Trophoblast cell (in vitro differentiated cells and primary cell): Measurements from ENCODE around the gene SOHLH2.

Experiments
- DNase-seq, 2 donors: peaks; one replicate each; pipeline ENCODE4 v3.0.0-alpha.2; 2016
- H2AFZ ChIP-seq: 2 replicates; pipeline ENCODE4 v1.6.1; 2013; ENCODE audit warnings: low read length, moderate library complexity, mild to moderate bottlenecking; ENCODE audit not compliant: insufficient read depth, poor library complexity
- H2AK5ac ChIP-seq: 2 replicates; pipeline ENCODE4 v1.6.1; 2013; ENCODE audit warnings: mild to moderate bottlenecking, low read length
- H2BK120ac ChIP-seq: 2 replicates; pipeline ENCODE4 v1.6.1; 2013; ENCODE audit warnings: low read length, mild to moderate bottlenecking, moderate library complexity; ENCODE audit not compliant: insufficient read depth, poor library complexity
- H2BK12ac ChIP-seq: 2 replicates; pipeline ENCODE4 v1.6.1; 2013; ENCODE audit warnings: mild to moderate bottlenecking, low read length, moderate library complexity
- H2BK5ac ChIP-seq: 2 replicates; pipeline ENCODE4 v1.6.1; 2013; ENCODE audit warnings: low read length, low read depth, moderate library complexity, mild to moderate bottlenecking; ENCODE audit not compliant: poor library complexity
- H3K14ac ChIP-seq: 2 replicates; pipeline ENCODE4 v1.6.1; 2013; ENCODE audit warnings: mild to moderate bottlenecking, low read length
- H3K18ac ChIP-seq: 2 replicates; pipeline ENCODE4 v1.6.1; 2013; ENCODE audit warnings: mild to moderate bottlenecking, low read length
- H3K23ac ChIP-seq: 2 replicates; pipeline ENCODE4 v1.6.1; 2013; ENCODE audit warnings: low read length
- H3K27ac ChIP-seq: 2 replicates; pipeline ENCODE4 v1.5.1; 2013; ENCODE audit warnings: low read depth, mild to moderate bottlenecking, inconsistent platforms, low read length, moderate library complexity
- H3K27me3 ChIP-seq: 2 replicates; pipeline ENCODE4 v1.6.1; 2013; ENCODE audit warnings: inconsistent platforms, mild to moderate bottlenecking, low read length, moderate library complexity; ENCODE audit not compliant: insufficient read depth
- H3K36me3 ChIP-seq, 2 experiments: 1 replicate in 1 of 2; 2 replicates in 1 of 2; pipeline ENCODE4 v1.6.1; 2013; ENCODE audit warnings: low read length in 2 of 2, mild to moderate bottlenecking in 2 of 2, moderate library complexity in 1 of 2; ENCODE audit not compliant: insufficient read depth in 2 of 2, control insufficient read depth in 1 of 2
- H3K4ac ChIP-seq: 2 replicates; pipeline ENCODE4 v1.6.1; 2013; ENCODE audit warnings: low read depth, mild to moderate bottlenecking, low read length, moderate library complexity
- H3K4me1 ChIP-seq, 2 experiments: 1 replicate in 1 of 2; 2 replicates in 1 of 2; pipeline ENCODE4 v1.6.1; 2013; ENCODE audit warnings: low read length in 2 of 2, mild to moderate bottlenecking in 2 of 2, moderate library complexity in 1 of 2; ENCODE audit not compliant: insufficient read depth in 2 of 2, control insufficient read depth in 1 of 2
- H3K4me2 ChIP-seq: 2 replicates; pipeline ENCODE4 v1.6.1; 2013; ENCODE audit warnings: inconsistent platforms, mild to moderate bottlenecking, low read length, moderate library complexity
- H3K4me3 ChIP-seq: 2 replicates; pipeline ENCODE4 v1.5.1; 2013; ENCODE audit warnings: mild to moderate bottlenecking, low read depth, low read length, inconsistent platforms
- H3K79me1 ChIP-seq: one replicate; pipeline ENCODE4 v1.6.1; 2013; ENCODE audit warnings: low read length
- H3K79me2 ChIP-seq: 2 replicates; pipeline ENCODE4 v1.6.1; 2013; ENCODE audit warnings: low read length, mild to moderate bottlenecking; ENCODE audit not compliant: control insufficient read depth, insufficient read depth, poor library complexity
- H3K9ac ChIP-seq: 2 replicates; pipeline ENCODE4 v1.6.1; 2013; ENCODE audit warnings: mild to moderate bottlenecking, low read length
- H3K9me3 ChIP-seq: 2 replicates; pipeline ENCODE4 v1.6.1; 2013; ENCODE audit warnings: low read depth, mild to moderate bottlenecking, control low read depth, inconsistent platforms, low read length; ENCODE audit not compliant: insufficient read depth
- H4K12ac ChIP-seq: 2 replicates; pipeline ENCODE4 v1.6.1; 2013; ENCODE audit warnings: low read depth, mild to moderate bottlenecking, low read length, moderate library complexity
- H4K8ac ChIP-seq: 2 replicates; pipeline ENCODE4 v1.6.1; 2013; ENCODE audit warnings: low read depth, mild to moderate bottlenecking, low read length, moderate library complexity
- H4K91ac ChIP-seq: one replicate; pipeline ENCODE4 v1.6.1; 2013; ENCODE audit warnings: low read depth, mild to moderate bottlenecking, low read length, moderate library complexity
- WGBS: extraction: QIAGEN DNeasy Blood & Tissue Kit; methylation state at CpG from one replicate; pipeline ENCODE4 v1.1.7; 2013; ENCODE audit warnings: missing lambda C conversion rate; ENCODE audit not compliant: insufficient read length, insufficient coverage; ENCODE audit errors: extremely low coverage; 5-methylcytosine and 5-hydroxymethylcytosine counted together

Gene SOHLH2

GRCh38 chr13:36258831-36259230, 44.5 kb upstream of the SOHLH2 start:
- Histone ChIP-seq H2BK5ac (no peak overlapping the region), H3K4me2 (no peak overlapping the region), H3K23ac (no peak overlapping the region), H3K4me3 (no peak overlapping the region), H3K27me3 (no peaks in the 10 kb centered on the region), H2AK5ac (no peak overlapping the region), H3K79me1 (no peaks in the 10 kb centered on the region), H4K8ac (no peak overlapping the region), H2BK120ac (no peak overlapping the region), H3K4ac (no peak overlapping the region), H2BK12ac (no peak overlapping the region), H3K79me2 (no peaks in the 10 kb centered on the region), H3K27ac (no peak overlapping the region), H3K9me3 (peaks cover 2% of the 10 kb centered on the region), H4K12ac (no peak overlapping the region), H3K14ac (no peak overlapping the region), H2AFZ (no peak overlapping the region), H3K4me1 (no peaks in the 10 kb centered on the region), H3K36me3 (no peaks in the 10 kb centered on the region), H4K91ac (no peak overlapping the region), H3K18ac (no peak overlapping the region), H3K9ac (no peak overlapping the region)
- DNase-seq: no peak
- WGBS: no CpG with 5 or more reads among the region's 8 CpGs

- no peak overlapping the region for H2BK12ac ChIP-seq
- no peaks in the 10 kb centered on the region for H3K4me1 ChIP-seq
- no peak overlapping the region for H4K8ac ChIP-seq
- no peak for DNase-seq
- H3K27ac ChIP-seq: no peak overlapping the region
- no peak overlapping the region for H3K4me3 ChIP-seq
- H3K79me1 ChIP-seq: no peaks in the 10 kb centered on the region
- H3K79me2 ChIP-seq: no peaks in the 10 kb centered on the region
- H3K14ac ChIP-seq: no peak overlapping the region
- no peak overlapping the region for H4K12ac ChIP-seq
- no peaks in the 10 kb centered on the region for H3K27me3 ChIP-seq
- H2BK120ac ChIP-seq: no peak overlapping the region
- peaks cover 0 to 1% of the 10 kb centered on the region in 2 experiments for H3K36me3 ChIP-seq
- no peak overlapping the region for H2BK5ac ChIP-seq
- no peak overlapping the region for H3K18ac ChIP-seq
- no peak overlapping the region for H3K4me2 ChIP-seq
- H4K91ac ChIP-seq: no peak overlapping the region
- H3K4ac ChIP-seq: no peak overlapping the region
- H3K23ac ChIP-seq: no peak overlapping the region
- H2AFZ ChIP-seq: no peak overlapping the region
- H3K9me3 ChIP-seq: no peaks in the 10 kb centered on the region
- no peak overlapping the region for H3K9ac ChIP-seq
- no peak overlapping the region for H2AK5ac ChIP-seq
Observed at GRCh38 chr13:36251526-36251925, 37.2 kb upstream of the SOHLH2 start.

GRCh38 chr13:36251017-36251416, 36.7 kb upstream of the SOHLH2 start:
- WGBS: no CpG with 5 or more reads among the region's 4 CpGs
- H2AK5ac ChIP-seq: no peak overlapping the region
- H3K9me3 ChIP-seq: no peaks in the 10 kb centered on the region
- no peak overlapping the region for H3K4me3 ChIP-seq
- no peak overlapping the region for H2BK120ac ChIP-seq
- H3K27me3 ChIP-seq: no peaks in the 10 kb centered on the region
- H3K36me3 ChIP-seq: peaks cover 0 to 1% of the 10 kb centered on the region in 2 experiments
- H3K4me2 ChIP-seq: no peak overlapping the region
- H3K79me1 ChIP-seq: no peaks in the 10 kb centered on the region
- no peak for DNase-seq
- H3K4ac ChIP-seq: no peak overlapping the region
- no peak overlapping the region for H2BK5ac ChIP-seq
- no peak overlapping the region for H2BK12ac ChIP-seq
- no peak overlapping the region for H4K12ac ChIP-seq
- H2AFZ ChIP-seq: no peak overlapping the region
- H4K8ac ChIP-seq: no peak overlapping the region
- no peaks in the 10 kb centered on the region for H3K79me2 ChIP-seq
- H4K91ac ChIP-seq: no peak overlapping the region
- H3K4me1 ChIP-seq: no peaks in the 10 kb centered on the region
- H3K23ac ChIP-seq: no peak overlapping the region
- H3K27ac ChIP-seq: no peak overlapping the region
- H3K14ac ChIP-seq: no peak overlapping the region
- no peak overlapping the region for H3K18ac ChIP-seq
- H3K9ac ChIP-seq: no peak overlapping the region

GRCh38 chr13:36248700-36249099, 34.3 kb upstream of the SOHLH2 start:
- Histone ChIP-seq H3K14ac (no peak overlapping the region), H3K79me1 (no peaks in the 10 kb centered on the region), H2BK12ac (no peak overlapping the region), H3K9me3 (no peaks in the 10 kb centered on the region), H3K36me3 (peaks cover 0 to 1% of the 10 kb centered on the region in 2 experiments), H3K23ac (no peak overlapping the region), H4K8ac (no peak overlapping the region), H3K9ac (no peak overlapping the region), H2AK5ac (no peak overlapping the region), H3K27ac (no peak overlapping the region), H3K79me2 (no peaks in the 10 kb centered on the region), H3K4me1 (no peaks in the 10 kb centered on the region), H3K4me2 (no peak overlapping the region), H2BK120ac (no peak overlapping the region), H3K4ac (no peak overlapping the region), H3K18ac (no peak overlapping the region), H3K4me3 (no peak overlapping the region), H4K91ac (no peak overlapping the region), H3K27me3 (no peaks in the 10 kb centered on the region), H2BK5ac (no peak overlapping the region), H4K12ac (no peak overlapping the region), H2AFZ (no peak overlapping the region)
- DNase-seq: no peak

- Histone ChIP-seq H2AK5ac (no peak overlapping the region), H3K23ac (no peak overlapping the region), H4K8ac (no peak overlapping the region), H3K9ac (no peak overlapping the region), H3K14ac (no peak overlapping the region), H3K79me1 (no peaks in the 10 kb centered on the region), H4K91ac (no peak overlapping the region), H3K4me2 (no peak overlapping the region), H2BK120ac (no peak overlapping the region), H3K4me1 (no peaks in the 10 kb centered on the region), H3K18ac (no peak overlapping the region), H4K12ac (no peak overlapping the region), H2BK5ac (no peak overlapping the region), H2BK12ac (no peak overlapping the region), H3K79me2 (no peaks in the 10 kb centered on the region), H3K36me3 (peaks cover 0 to 1% of the 10 kb centered on the region in 2 experiments), H3K4me3 (no peak overlapping the region), H3K9me3 (no peaks in the 10 kb centered on the region), H3K27me3 (no peaks in the 10 kb centered on the region), H2AFZ (no peak overlapping the region), H3K27ac (no peak overlapping the region), H3K4ac (no peak overlapping the region)
- DNase-seq: no peak
- WGBS: no CpG with 5 or more reads among the region's 1 CpG
Observed at GRCh38 chr13:36244990-36245389, 30.6 kb upstream of the SOHLH2 start.
